Measurements from ENCODE around the gene NGFR.

GRCh38 chr17:49549691-49550678 is 54.9 kb downstream of the NGFR start:
- TF ChIP-seq CTCF (IDR thresholded peaks at IDR 0.05) (no peak), POLR2A (IDR thresholded peaks at IDR 0.05) (no peak)

All from testis (tissue), 2 donors.